Measurements from ENCODE around the gene OSBPL8. TPM values are rescaled to one million over a fixed set of nuclear protein-coding genes. Genes with fewer than 3 reads are reported as not detected.

Gene OSBPL8
- total and polyA plus RNA-seq, 10 of the 15 experiments (the other 5 are each of a cell fraction or from before 2014, with no cell fraction given), result 10.4 to 58.0 (median 32.0) TPM

DNA sequence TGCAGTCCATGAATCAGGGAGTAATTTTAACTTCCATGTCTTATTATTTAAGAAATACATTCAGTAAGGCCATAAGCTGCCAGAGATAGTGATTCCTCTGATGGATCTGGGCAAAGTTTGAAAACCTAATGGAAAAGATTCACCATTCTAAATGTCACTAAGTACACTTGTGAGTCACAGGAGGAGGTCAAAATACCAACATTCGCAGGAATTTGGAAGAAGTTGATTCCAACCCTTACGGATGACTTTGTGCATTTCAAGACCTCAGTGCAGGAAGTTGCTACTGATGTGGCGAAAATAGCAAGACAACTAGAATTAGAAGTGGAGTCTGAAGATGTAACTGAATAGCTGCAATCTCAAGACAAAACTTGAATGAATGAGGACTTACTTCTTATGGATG lies 69.8 kb downstream of the OSBPL8 start (continued):
- no peak for TF ChIP-seq ZNF384 (IDR thresholded peaks at IDR 0.05; ENCODE audit: borderline replicate concordance, low read depth, low read length)
- TF ChIP-seq, protein P1, sequence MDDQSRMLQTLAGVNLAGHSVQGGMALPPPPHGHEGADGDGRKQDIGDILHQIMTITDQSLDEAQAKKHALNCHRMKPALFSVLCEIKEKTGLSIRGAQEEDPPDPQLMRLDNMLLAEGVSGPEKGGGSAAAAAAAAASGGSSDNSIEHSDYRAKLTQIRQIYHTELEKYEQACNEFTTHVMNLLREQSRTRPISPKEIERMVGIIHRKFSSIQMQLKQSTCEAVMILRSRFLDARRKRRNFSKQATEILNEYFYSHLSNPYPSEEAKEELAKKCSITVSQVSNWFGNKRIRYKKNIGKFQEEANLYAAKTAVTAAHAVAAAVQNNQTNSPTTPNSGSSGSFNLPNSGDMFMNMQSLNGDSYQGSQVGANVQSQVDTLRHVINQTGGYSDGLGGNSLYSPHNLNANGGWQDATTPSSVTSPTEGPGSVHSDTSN (IDR thresholded peaks at IDR 0.05; ENCODE audit: insufficient replicate concordance, low read depth, low read length), result no peak
- TF ChIP-seq ZNF207 (IDR thresholded peaks at IDR 0.05; ENCODE audit: borderline replicate concordance), result no peak
- TF ChIP-seq ZNF274 (IDR thresholded peaks at IDR 0.05; ENCODE audit: insufficient read depth, insufficient read length), result no peak
- no peak for TF ChIP-seq YBX1 (IDR thresholded peaks at IDR 0.05)
- no peak for TF ChIP-seq RBBP5 (conservative IDR thresholded peaks at IDR 0.05)
- TF ChIP-seq SREBF2 (IDR thresholded peaks at IDR 0.05; ENCODE audit: low read length), result no peak

DNA sequence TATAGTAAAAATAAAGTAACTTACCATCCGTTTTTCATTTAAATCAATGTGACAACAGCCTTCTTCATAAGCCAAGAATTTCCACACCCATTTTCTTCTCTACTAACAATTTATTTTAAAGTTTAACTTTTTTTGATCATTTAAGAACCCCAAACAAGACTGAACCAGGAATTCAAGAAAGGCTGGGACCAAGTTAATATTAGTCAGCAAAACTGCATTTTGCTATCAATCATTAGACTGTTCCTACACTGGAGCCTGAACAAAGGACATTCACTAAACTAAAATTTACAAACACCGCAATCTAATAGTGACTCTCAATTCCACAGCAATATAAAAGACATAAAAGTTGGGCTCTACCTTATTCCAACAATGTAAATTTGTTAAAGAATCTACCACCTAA lies 73.6 kb downstream of the OSBPL8 start:
- H3K9me3 ChIP-seq (replicated peaks; ENCODE audit: control insufficient read depth, insufficient read depth, low read length), result no peaks in the 10 kb centered on the region; the same call in 2 of the 3 replicates
- no peak overlapping the region for H3K4me2 ChIP-seq (ENCODE audit: control insufficient read depth, insufficient read depth)
- no peak for ATAC-seq
- in situ Hi-C loops (cut with MboI), result no loop called here
- ChIA-PET CTCF (interaction anchor here (0.6 to 2.0 kb wide), 2 partner anchors 15 to 17 kb away, joined by 3 to 4 read pairs; no protein-coding TSS in a partner anchor), POLR2A (no interaction called here), SMC1A (ENCODE audit: uncharacterized antibody, unreplicated experiment) (interaction anchor here (1.9 kb wide), 1 partner anchor 12 kb away, joined by 7 read pairs; no protein-coding TSS in a partner anchor), RAD21 (ENCODE audit: unreplicated experiment) (no interaction called here)
- no peaks in the 10 kb centered on the region for H3K79me2 ChIP-seq (ENCODE audit: control insufficient read depth, insufficient read depth, low read length)
- no peak overlapping the region for H3K27ac ChIP-seq (ENCODE audit: control insufficient read depth, insufficient read depth)
- peaks cover 0 to 8% of the 10 kb centered on the region in 2 experiments; a peak in 2 of 4 replicates for H3K36me3 ChIP-seq (ENCODE audit: control insufficient read depth in 2 of 2, insufficient read depth in 2 of 2, low read length in 1 of 2)
- H3K4me1 ChIP-seq (ENCODE audit: control insufficient read depth, insufficient read depth, low read length), result no peaks in the 10 kb centered on the region
- no peak overlapping the region for H3K9ac ChIP-seq (ENCODE audit: control insufficient read depth, insufficient read depth, low read length)
- BruUV-seq (replicated peaks), result no TSS peak
- H3K4me3 ChIP-seq, result no peak overlapping the region
- intact Hi-C loops (cut with micrococcal nuclease; ENCODE audit: unreplicated experiment), result no loop called here
- no peak for DNase-seq (ENCODE audit: low read depth, low spot score)
- no peak overlapping the region for H2AFZ ChIP-seq (ENCODE audit: control insufficient read depth, low read depth, low read length)
- TF ChIP-seq TBL1XR1 (IDR thresholded peaks at IDR 0.05; ENCODE audit: low read depth, low read length), result no peak
- no peak for TF ChIP-seq CHD2 (IDR thresholded peaks at IDR 0.05; ENCODE audit: borderline replicate concordance, low read depth, low read length)
- no peak for TF ChIP-seq CBFB (IDR thresholded peaks at IDR 0.05; ENCODE audit: low read depth)
- TF ChIP-seq POLR2AphosphoS2 (IDR thresholded peaks at IDR 0.05; ENCODE audit: low read depth, low read length), result no peak
- TF ChIP-seq HDAC2 (IDR thresholded peaks at IDR 0.05), result no peak
- FAIRE-seq, result no peak
- WGBS (ENCODE audit: insufficient coverage, insufficient replicate concordance, low lambda C conversion rate, missing lambda C conversion rate), result 87% methylated on average over 2 of the region's 2 CpGs
- no peaks in the 10 kb centered on the region for H4K20me1 ChIP-seq (ENCODE audit: control insufficient read depth, insufficient read depth)
- no peaks in the 10 kb centered on the region for H3K27me3 ChIP-seq (replicated peaks in 1 of 2; ENCODE audit: control insufficient read depth in 2 of 2, insufficient read depth in 2 of 2, low read length in 1 of 2)

All from GM12878 (cell line).